IMR-90 (cell line): Measurements from ENCODE around the gene FBRSL1. TPM values are rescaled to one million over a fixed set of nuclear protein-coding genes. Genes with fewer than 3 reads are reported as not detected.

ENCODE experiments used
- ATAC-seq: fragments of 200-7000 bp; cut with Tn5 transposase; 2 replicates; pipeline ENCODE4 v1.9.1; 2020; ENCODE audit warnings: low read depth, mild to moderate bottlenecking, moderate library complexity
- BruUV-seq: library from RNA; stranded (reverse); fragments of 400-500 nt; replicated peaks from 2 replicates; lab custom pipeline; 2021; lab: Mats Ljungman, UMichigan
- CTCF ChIA-PET: fragments of 300-600 bp; formaldehyde crosslinking; extraction: SDS; loops from one replicate; lab custom pipeline; 2021; ENCODE audit warnings: antibody characterized with exemption; lab: Yijun Ruan, JAX
- POLR2A ChIA-PET: fragments of 300-600 bp; sonication (Branson Sonifier 250); formaldehyde crosslinking; loops from one replicate; lab custom pipeline; 2022; ENCODE audit warnings: antibody characterized with exemption; ENCODE audit not compliant: unreplicated experiment; lab: Charles Lee
- DNase-seq: peaks from one replicate; pipeline ENCODE4 v3.0.0; 2013
- H2AFZ ChIP-seq: replicated peaks from 2 replicates; pipeline ENCODE3; 2013; ENCODE audit warnings: low read length, mild to moderate bottlenecking; ENCODE audit not compliant: poor library complexity
- H2AK5ac ChIP-seq: 2 replicates; pipeline ENCODE4 v1.6.1; 2013; ENCODE audit warnings: low read depth, low read length, inconsistent platforms
- H2AK9ac ChIP-seq: replicated peaks from 2 replicates; pipeline ENCODE3; 2013; ENCODE audit warnings: mild to moderate bottlenecking, low read depth, low read length, moderate library complexity; ENCODE audit not compliant: poor library complexity
- H2BK120ac ChIP-seq: 2 replicates; pipeline ENCODE4 v1.6.1; 2013; ENCODE audit warnings: low read depth, low read length, inconsistent platforms
- H2BK15ac ChIP-seq: 3 replicates; pipeline ENCODE4 v1.6.1; 2013; ENCODE audit warnings: low read depth, low read length, inconsistent platforms
- H2BK20ac ChIP-seq: 2 replicates; pipeline ENCODE4 v1.6.1; 2013; ENCODE audit warnings: low read depth, mild to moderate bottlenecking, inconsistent platforms, low read length, moderate library complexity
- H2BK5ac ChIP-seq: 2 replicates; pipeline ENCODE4 v1.6.1; 2013; ENCODE audit warnings: mild to moderate bottlenecking, low read depth, low read length, inconsistent platforms; ENCODE audit not compliant: poor library complexity, severe bottlenecking
- H3K14ac ChIP-seq: replicated peaks from 2 replicates; pipeline ENCODE4 v1.6.1; 2013; ENCODE audit warnings: low read depth, low read length, inconsistent platforms
- H3K18ac ChIP-seq: 2 replicates; pipeline ENCODE4 v1.6.1; 2013; ENCODE audit warnings: low read depth, low read length, control low read depth
- H3K23ac ChIP-seq: 2 replicates; pipeline ENCODE4 v1.6.1; 2013; ENCODE audit warnings: low read depth, low read length, inconsistent platforms
- H3K27ac ChIP-seq: 2 replicates; pipeline ENCODE4 v1.5.1; 2013; ENCODE audit warnings: mild to moderate bottlenecking, control low read depth, low read length; ENCODE audit not compliant: insufficient read depth
- H3K27me3 ChIP-seq: 2 replicates; pipeline ENCODE4 v1.6.1; 2013; ENCODE audit warnings: low read length; ENCODE audit not compliant: control insufficient read depth, insufficient read depth
- H3K36me3 ChIP-seq: 2 replicates; pipeline ENCODE4 v1.6.1; 2013; ENCODE audit warnings: low read length, mixed read lengths; ENCODE audit not compliant: control insufficient read depth, insufficient read depth
- H3K4ac ChIP-seq: 2 replicates; pipeline ENCODE4 v1.6.1; 2013; ENCODE audit warnings: low read depth, low read length, inconsistent platforms
- H3K4me1 ChIP-seq: 2 replicates; pipeline ENCODE4 v1.6.1; 2013; ENCODE audit warnings: low read length, mixed read lengths; ENCODE audit not compliant: control insufficient read depth, insufficient read depth
- H3K4me2 ChIP-seq: 2 replicates; pipeline ENCODE4 v1.6.1; 2013; ENCODE audit warnings: low read depth, mild to moderate bottlenecking, control low read depth, low read length, moderate library complexity
- H3K4me3 ChIP-seq: 2 replicates; pipeline ENCODE4 v1.5.1; 2013; ENCODE audit warnings: low read depth, mild to moderate bottlenecking, control low read depth, low read length, moderate library complexity; ENCODE audit not compliant: insufficient read depth
- H3K56ac ChIP-seq: 2 replicates; pipeline ENCODE4 v1.6.1; 2013; ENCODE audit warnings: low read length, inconsistent platforms; ENCODE audit not compliant: insufficient read depth; ENCODE audit errors: extremely low read depth
- H3K79me1 ChIP-seq, 2 experiments: 2 replicates each; pipeline ENCODE4 v1.6.1; 2013; ENCODE audit warnings: low read length in 2 of 2, inconsistent platforms in 1 of 2, low read depth in 1 of 2
- H3K9ac ChIP-seq: 2 replicates; pipeline ENCODE4 v1.6.1; 2013; ENCODE audit warnings: low read depth, low read length, control low read depth
- H3K9me1 ChIP-seq: 2 replicates; pipeline ENCODE4 v1.6.1; 2013; ENCODE audit warnings: low read length, inconsistent platforms; ENCODE audit not compliant: insufficient read depth
- H3K9me3 ChIP-seq: 2 replicates; pipeline ENCODE4 v1.6.1; 2013; ENCODE audit warnings: low read length; ENCODE audit not compliant: control insufficient read depth, insufficient read depth
- H4K20me1 ChIP-seq: 2 replicates; pipeline ENCODE4 v1.6.1; 2013; ENCODE audit warnings: low read length, inconsistent platforms; ENCODE audit not compliant: insufficient read depth
- H4K5ac ChIP-seq: 2 replicates; pipeline ENCODE4 v1.6.1; 2013; ENCODE audit warnings: mild to moderate bottlenecking, low read depth, low read length, control low read depth
- H4K8ac ChIP-seq, 2 experiments: 2 replicates each; pipeline ENCODE4 v1.6.1; 2013; ENCODE audit warnings: low read depth in 2 of 2, low read length in 2 of 2, control low read depth in 1 of 2, inconsistent platforms in 1 of 2
- H4K91ac ChIP-seq: 2 replicates; pipeline ENCODE4 v1.6.1; 2013; ENCODE audit warnings: low read depth, low read length, inconsistent platforms; ENCODE audit not compliant: insufficient read depth
- BHLHE40 ChIP-seq: fragments of 150-350 bp; IDR thresholded peaks from 2 replicates; pipeline ENCODE4 v1.6.1; 2016; ENCODE audit warnings: mild to moderate bottlenecking, low read depth, low read length
- CEBPB ChIP-seq: IDR thresholded peaks from 2 replicates; pipeline ENCODE4 v1.6.1; 2012; ENCODE audit warnings: low read depth, low read length, improper control_type of control experiment
- CHD1 ChIP-seq: IDR thresholded peaks from 2 replicates; pipeline ENCODE4 v1.6.1; 2012; ENCODE audit warnings: low read depth, low read length, improper control_type of control experiment
- NFE2L2 ChIP-seq: fragments of 150-350 bp; IDR thresholded peaks from 2 replicates; pipeline ENCODE4 v1.6.1; 2016; ENCODE audit warnings: low read depth, mild to moderate bottlenecking, low read length
- RAD21 ChIP-seq: IDR thresholded peaks from 2 replicates; pipeline ENCODE4 v1.6.1; 2012; ENCODE audit warnings: low read length, improper control_type of control experiment
- RFX5 ChIP-seq: IDR thresholded peaks from 2 replicates; pipeline ENCODE4 v1.8.0; 2012; ENCODE audit warnings: low read depth, mild to moderate bottlenecking, low read length, moderate library complexity
- WGBS, 2 experiments: methylation state at CpG; one replicate each; pipeline versions ENCODE4 v1.1.5 to v1.1.7; 2013; ENCODE audit warnings: missing lambda C conversion rate in 2 of 2; ENCODE audit not compliant: insufficient read length in 1 of 2; ENCODE audit errors: extremely low coverage in 2 of 2; 5-methylcytosine and 5-hydroxymethylcytosine counted together
- dilution Hi-C: fragments of 300-500 bp; cut with HindIII; formaldehyde crosslinking; loops from one replicate; pipeline ENCODE4 v1.14.3; 2018; ENCODE audit warnings: low sequenced_read_pairs; ENCODE audit not compliant: unreplicated experiment
- in situ Hi-C: fragments of 300-500 bp; cut with MboI; formaldehyde crosslinking; loops from 3 replicates; pipeline ENCODE4 v1.14.3; 2019; ENCODE audit warnings: low sequenced_read_pairs, inconsistent platforms, mixed read lengths
- intact Hi-C: fragments of 100-400 bp; cut with micrococcal nuclease; formaldehyde crosslinking; loops from 2 replicates; pipeline ENCODE4 v1.10.0; 2022
- polyA plus RNA-seq, 3 experiments: library from polyadenylated mRNA; depleted of rRNA; stranded (reverse); fragments of >200 nt; gene quantifications; 2 replicates each; pipeline ENCODE4 v1.2.3, GENCODE V29; 2012; ENCODE audit warnings: low replicate concordance in 1 of 3
- total RNA-seq: library from RNA; depleted of rRNA; stranded (reverse); fragments of >200 nt; gene quantifications from 2 replicates; pipeline ENCODE4 v1.2.3, GENCODE V29; 2012

The FBRSL1 gene
- total and polyA plus RNA-seq, 2 of the 4 experiments (the other 2 are of a cell fraction) = 0.36 to 10.8 TPM

DNA sequence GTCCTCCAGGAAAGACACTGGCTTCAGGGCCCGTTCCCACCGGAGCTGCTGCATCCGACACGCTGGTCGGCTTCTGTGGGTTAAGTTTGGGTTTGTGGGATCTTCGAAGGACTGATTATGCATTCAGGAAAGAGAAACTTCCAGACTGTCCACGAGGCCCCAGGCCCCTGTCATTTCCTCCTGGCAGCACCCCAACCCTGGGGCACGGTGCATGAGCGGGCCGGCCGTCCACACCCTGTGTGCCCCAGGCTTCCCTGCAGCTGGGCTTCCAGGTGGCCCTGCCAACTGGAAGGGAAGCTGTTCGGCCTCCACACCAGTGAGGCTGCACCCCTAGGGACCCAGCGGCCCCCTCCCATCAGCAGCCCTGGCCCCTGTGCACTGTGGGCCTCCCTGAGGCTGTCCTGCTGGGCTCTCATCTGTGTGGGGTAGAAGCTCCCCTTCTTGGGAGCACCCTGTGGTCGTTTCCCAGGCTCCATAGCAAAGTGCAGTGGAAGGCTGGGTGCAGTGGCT is 9.3 kb upstream of the FBRSL1 start:
- H3K23ac ChIP-seq = no peak overlapping the region
- ATAC-seq (no peak), DNase-seq (no peak)
- WGBS, 2 experiments = 38% methylated on average over 5 of the region's 14 CpGs; no CpG with 5 or more reads in 1 of the 2 experiments
- H2AFZ ChIP-seq = no peak overlapping the region
- H2BK15ac ChIP-seq = no peak overlapping the region
- H3K4me3 ChIP-seq = no peak overlapping the region
- intact Hi-C loops (no loop called here), in situ Hi-C loops (no loop called here), dilution Hi-C loops (no loop called here)
- no peaks in the 10 kb centered on the region for H4K20me1 ChIP-seq
- BruUV-seq = no TSS peak
- ChIA-PET POLR2A (no interaction called here), CTCF (no interaction called here)
- H3K9me1 ChIP-seq = no peaks in the 10 kb centered on the region
- no peak overlapping the region for H3K56ac ChIP-seq
- H3K36me3 ChIP-seq = no peaks in the 10 kb centered on the region
- no peaks in the 10 kb centered on the region for H3K4me1 ChIP-seq
- H2AK9ac ChIP-seq = no peak overlapping the region
- no peak for TF ChIP-seq CHD1
- TF ChIP-seq NFE2L2 = no peak
- TF ChIP-seq RFX5 = no peak
- TF ChIP-seq CEBPB = no peak
- no peak for TF ChIP-seq RAD21
- no peak for TF ChIP-seq BHLHE40
- H2BK120ac ChIP-seq = no peak overlapping the region
- no peak overlapping the region for H3K18ac ChIP-seq
- no peak overlapping the region for H4K8ac ChIP-seq
- H2BK20ac ChIP-seq = no peak overlapping the region
- no peak overlapping the region for H3K27ac ChIP-seq
- H3K27me3 ChIP-seq = peaks cover 24% of the 10 kb centered on the region
- H3K79me1 ChIP-seq = no peaks in the 10 kb centered on the region
- H3K9me3 ChIP-seq = peaks cover 4% of the 10 kb centered on the region; the same call in 1 of the 2 replicates
- H4K5ac ChIP-seq = no peak overlapping the region
- H3K14ac ChIP-seq = no peak overlapping the region
- H3K9ac ChIP-seq = no peak overlapping the region
- H3K4ac ChIP-seq = no peak overlapping the region
- H3K4me2 ChIP-seq = no peak overlapping the region
- H2BK5ac ChIP-seq = no peak overlapping the region
- no peak overlapping the region for H2AK5ac ChIP-seq
- no peak overlapping the region for H4K91ac ChIP-seq
